ENCODE measurements around the gene ZDHHC8. TPM values are rescaled to one million over a fixed set of nuclear protein-coding genes. Genes with fewer than 3 reads are reported as not detected.

Gene ZDHHC8
- polyA plus RNA-seq, 1 donor (not counting 4 experiments of a cell fraction or from before 2014, with no cell fraction given), result 16.0 TPM

GRCh38 chr22:20099099-20099711, 32.4 kb upstream of the ZDHHC8 start:
- H3K27ac ChIP-seq (ENCODE audit: control insufficient read depth, insufficient read depth, low read length), result no peak overlapping the region
- no peak overlapping the region for H3K9ac ChIP-seq (ENCODE audit: control insufficient read depth, extremely low read depth, insufficient read depth, low read length)
- peaks cover 27% of the 10 kb centered on the region for H3K79me2 ChIP-seq (ENCODE audit: control insufficient read depth, insufficient read depth, low read length)
- no peaks in the 10 kb centered on the region for H3K9me3 ChIP-seq (ENCODE audit: control insufficient read depth, low read depth, low read length)
- dilution Hi-C loops (cut with MboI; ENCODE audit: extremely low pct_ligation_motif_present, low sequenced_read_pairs), result no loop called here
- FAIRE-seq (no peak), DNase-seq (ENCODE audit: low read depth, low spot score) (no peak)
- peaks cover 10% of the 10 kb centered on the region for H3K4me1 ChIP-seq (ENCODE audit: control insufficient read depth, extremely low read depth, insufficient read depth, low read length)
- H3K36me3 ChIP-seq (ENCODE audit: control insufficient read depth in 2 of 2, extremely low read depth in 1 of 2, insufficient read depth in 2 of 2, low read length in 2 of 2), result peaks cover 24 to 40% of the 10 kb centered on the region in 2 experiments
- H3K4me3 ChIP-seq (ENCODE audit: control insufficient read depth in 2 of 3, extremely low read depth in 1 of 3, insufficient read depth in 2 of 3, low read depth in 1 of 3, low read length in 3 of 3), result no peak overlapping the region
- no peaks in the 10 kb centered on the region for H3K27me3 ChIP-seq (ENCODE audit: control insufficient read depth, extremely low read depth, insufficient read depth, low read length)
- no peak for TF ChIP-seq CTCF (optimal IDR thresholded peaks at IDR 0.05 in 1 of 3, IDR thresholded peaks at IDR 0.05 in 1 of 3, conservative IDR thresholded peaks at IDR 0.05 in 1 of 3; ENCODE audit: extremely low read depth in 1 of 3, insufficient read depth in 2 of 3, low read length in 3 of 3)
- no peak for TF ChIP-seq EZH2 (IDR thresholded peaks at IDR 0.05; ENCODE audit: low read length)
- H4K20me1 ChIP-seq (ENCODE audit: control insufficient read depth, extremely low read depth, insufficient read depth, low read length), result no peaks in the 10 kb centered on the region
- H3K9me1 ChIP-seq (ENCODE audit: control insufficient read depth, extremely low read depth, insufficient read depth, low read length), result no peaks in the 10 kb centered on the region
- no peak overlapping the region for H3K4me2 ChIP-seq (ENCODE audit: control insufficient read depth, extremely low read depth, insufficient read depth, low read depth, low read length)
- H2AFZ ChIP-seq (ENCODE audit: control insufficient read depth, low read length), result no peak overlapping the region

- H3K79me2 ChIP-seq (ENCODE audit: control insufficient read depth, insufficient read depth, low read length), result peaks cover 33% of the 10 kb centered on the region
- no peaks in the 10 kb centered on the region for H3K9me1 ChIP-seq (ENCODE audit: control insufficient read depth, extremely low read depth, insufficient read depth, low read length)
- peaks cover 32 to 47% of the 10 kb centered on the region in 2 experiments for H3K36me3 ChIP-seq (ENCODE audit: control insufficient read depth in 2 of 2, extremely low read depth in 1 of 2, insufficient read depth in 2 of 2, low read length in 2 of 2)
- H3K9me3 ChIP-seq (ENCODE audit: control insufficient read depth, low read depth, low read length), result no peaks in the 10 kb centered on the region
- H3K4me1 ChIP-seq (ENCODE audit: control insufficient read depth, extremely low read depth, insufficient read depth, low read length), result peaks cover 10% of the 10 kb centered on the region
- TF ChIP-seq CTCF (optimal IDR thresholded peaks at IDR 0.05 in 1 of 3, IDR thresholded peaks at IDR 0.05 in 1 of 3, conservative IDR thresholded peaks at IDR 0.05 in 1 of 3; ENCODE audit: extremely low read depth in 1 of 3, insufficient read depth in 2 of 3, low read length in 3 of 3), result no peak
- no peak for TF ChIP-seq EZH2 (IDR thresholded peaks at IDR 0.05; ENCODE audit: low read length)
- no peak overlapping the region for H3K27ac ChIP-seq (ENCODE audit: control insufficient read depth, insufficient read depth, low read length)
- no peak overlapping the region for H3K4me3 ChIP-seq (ENCODE audit: control insufficient read depth in 2 of 3, extremely low read depth in 1 of 3, insufficient read depth in 2 of 3, low read depth in 1 of 3, low read length in 3 of 3)
- no peak overlapping the region for H3K4me2 ChIP-seq (ENCODE audit: control insufficient read depth, extremely low read depth, insufficient read depth, low read depth, low read length)
- H2AFZ ChIP-seq (ENCODE audit: control insufficient read depth, low read length), result no peak overlapping the region
- dilution Hi-C loops (cut with MboI; ENCODE audit: extremely low pct_ligation_motif_present, low sequenced_read_pairs), result no loop called here
- DNase-seq (ENCODE audit: low read depth, low spot score) (no peak), FAIRE-seq (no peak)
- H4K20me1 ChIP-seq (ENCODE audit: control insufficient read depth, extremely low read depth, insufficient read depth, low read length), result no peaks in the 10 kb centered on the region
- H3K27me3 ChIP-seq (ENCODE audit: control insufficient read depth, extremely low read depth, insufficient read depth, low read length), result no peaks in the 10 kb centered on the region
- H3K9ac ChIP-seq (ENCODE audit: control insufficient read depth, extremely low read depth, insufficient read depth, low read length), result no peak overlapping the region
Measured at GRCh38 chr22:20101638-20102037, 30.0 kb upstream of the ZDHHC8 start.
